GM21825 (cell line): Measurements from ENCODE around the gene H2AZ2.
"Not testable (repeated sequence)": the region's sequence is repeated elsewhere in the genome, so short reads cannot be mapped to it uniquely, and the experiment has no call there.

ENCODE experiments used
- ATAC-seq: cut with Tn5 transposase; IDR thresholded peaks from one replicate; pipeline ENCODE4 v1.9.1; 2021; ENCODE audit warnings: mild to moderate bottlenecking, moderate library complexity; ENCODE audit not compliant: unreplicated experiment

H2AZ2 gene

GRCh38 chr7:44787762-44788161, 60.1 kb downstream of the H2AZ2 start:
- no peak for ATAC-seq

GRCh38 chr7:44787041-44787440, 60.8 kb downstream of the H2AZ2 start:
- ATAC-seq = no peak

GRCh38 chr7:44785218-44785617, 62.7 kb downstream of the H2AZ2 start:
- ATAC-seq = not testable (repeated sequence)

- no peak for ATAC-seq
These were observed 63.5 kb downstream of the H2AZ2 start for GRCh38 chr7:44784364-44784763.

- ATAC-seq = no peak
These were observed 64.5 kb downstream of the H2AZ2 start for GRCh38 chr7:44783407-44783806.

GRCh38 chr7:44782460-44782859, 65.4 kb downstream of the H2AZ2 start:
- ATAC-seq = no peak
